H1 (cell line): ENCODE results near the gene GET3. TPM values are rescaled to one million over a fixed set of nuclear protein-coding genes. Genes with fewer than 3 reads are reported as not detected.

ENCODE experiments used
- CTCF ChIA-PET: fragments of 300-600 bp; sonication (Branson Sonifier 250); formaldehyde crosslinking; loops from one replicate; lab custom pipeline; 2021; ENCODE audit not compliant: partially characterized antibody; lab: Charles Lee
- POLR2A ChIA-PET: fragments of 300-600 bp; sonication (Branson Sonifier 250); formaldehyde crosslinking; loops from one replicate; lab custom pipeline; 2021; ENCODE audit warnings: inconsistent platforms; ENCODE audit not compliant: partially characterized antibody; lab: Charles Lee
- DNase-seq, 2 experiments: peaks; one replicate each; pipeline versions ENCODE4 v3.0.0 to v3.0.0-alpha.2; 2010 to 2022; ENCODE audit warnings: low spot score in 2 of 2, low read depth in 1 of 2, mixed read lengths in 1 of 2
- FAIRE-seq: peaks from 2 replicates; lab custom pipeline; 2011; peaks lifted over from hg19 to GRCh38; lab: Jason Lieb, UNC
- H2AFZ ChIP-seq: 2 replicates; pipeline ENCODE4 v1.8.1; 2012; ENCODE audit warnings: low read length, inconsistent platforms
- H2AK5ac ChIP-seq: 2 replicates; pipeline ENCODE4 v1.6.1; 2013; ENCODE audit warnings: low read depth, low read length
- H2BK120ac ChIP-seq: replicated peaks from 2 replicates; pipeline ENCODE3; 2013; ENCODE audit warnings: low read depth, low read length, inconsistent platforms
- H2BK12ac ChIP-seq: 2 replicates; pipeline ENCODE4 v1.6.1; 2013; ENCODE audit warnings: low read depth, low read length
- H2BK15ac ChIP-seq: 2 replicates; pipeline ENCODE4 v1.6.1; 2013; ENCODE audit warnings: low read length
- H2BK20ac ChIP-seq: 2 replicates; pipeline ENCODE4 v1.6.1; 2013; ENCODE audit warnings: low read length
- H2BK5ac ChIP-seq: 2 replicates; pipeline ENCODE4 v1.6.1; 2013; ENCODE audit warnings: low read depth, low read length
- H3K14ac ChIP-seq: 2 replicates; pipeline ENCODE4 v1.6.1; 2013; ENCODE audit warnings: inconsistent platforms; ENCODE audit not compliant: insufficient read length
- H3K18ac ChIP-seq: 2 replicates; pipeline ENCODE4 v1.6.1; 2013; ENCODE audit warnings: low read length; ENCODE audit errors: extremely low read depth
- H3K23ac ChIP-seq: 2 replicates; pipeline ENCODE4 v1.6.1; 2013; ENCODE audit warnings: inconsistent platforms; ENCODE audit not compliant: insufficient read length
- H3K23me2 ChIP-seq: 2 replicates; pipeline ENCODE4 v1.6.1; 2013; ENCODE audit warnings: low read depth, low read length
- H3K27ac ChIP-seq: 2 replicates; pipeline ENCODE4 v1.6.1; 2011; ENCODE audit warnings: low read depth, low read length, inconsistent platforms
- H3K27me3 ChIP-seq, 4 experiments: replicated peaks in 1 of 4; 1 replicate in 1 of 4; 2 replicates in 3 of 4; pipeline versions ENCODE4 v1.6.1 to v1.8.1; 2011 to 2013; ENCODE audit warnings: low read length in 3 of 4, mild to moderate bottlenecking in 3 of 4, inconsistent platforms in 2 of 4, mixed read lengths in 2 of 4, moderate library complexity in 1 of 4; ENCODE audit not compliant: control insufficient read depth in 3 of 4, insufficient read depth in 3 of 4; ENCODE audit errors: extremely low read depth in 1 of 4
- H3K36me3 ChIP-seq, 4 experiments: 2 replicates each; pipeline versions ENCODE4 v1.6.1 to v1.8.1; 2011 to 2013; ENCODE audit warnings: mild to moderate bottlenecking in 4 of 4, low read length in 3 of 4, moderate library complexity in 2 of 4, control low read depth in 1 of 4, inconsistent platforms in 1 of 4; ENCODE audit not compliant: insufficient read depth in 4 of 4, control insufficient read depth in 2 of 4
- H3K4ac ChIP-seq: replicated peaks from 2 replicates; pipeline ENCODE3; 2013; ENCODE audit warnings: low read length, low read depth, mixed read lengths, inconsistent platforms; ENCODE audit not compliant: insufficient read length
- H3K4me1 ChIP-seq, 4 experiments: replicated peaks in 1 of 4; 1 replicate in 1 of 4; 2 replicates in 3 of 4; pipeline versions ENCODE4 v1.6.1 to v1.8.1; 2011 to 2013; ENCODE audit warnings: low read length in 3 of 4, inconsistent platforms in 2 of 4, mixed read lengths in 1 of 4; ENCODE audit not compliant: insufficient read depth in 4 of 4, control insufficient read depth in 3 of 4
- H3K4me2 ChIP-seq, 2 experiments: 2 replicates each; pipeline versions ENCODE4 v1.6.1 to v1.8.1; 2011 to 2013; ENCODE audit warnings: low read depth in 2 of 2, low read length in 2 of 2, control low read depth in 1 of 2, inconsistent platforms in 1 of 2, mild to moderate bottlenecking in 1 of 2; ENCODE audit not compliant: insufficient read depth in 1 of 2
- H3K4me3 ChIP-seq, 4 experiments: fragments of 200-600, 300-600 bp in 1 of 4; sonication (generic), shearing (Covaris generic), sonication (Bioruptor Twin) in 1 of 4; 2 replicates each; pipeline versions ENCODE4 v1.5.1 to v1.8.1; 2011 to 2016; ENCODE audit warnings: low read length in 4 of 4, low read depth in 3 of 4, control low read depth in 2 of 4, inconsistent platforms in 2 of 4, mild to moderate bottlenecking in 2 of 4, mixed read lengths in 1 of 4, moderate library complexity in 1 of 4; ENCODE audit not compliant: insufficient read depth in 2 of 4; ENCODE audit errors: extremely low read depth in 1 of 4
- H3K56ac ChIP-seq: replicated peaks from 2 replicates; pipeline ENCODE3; 2013; ENCODE audit warnings: low read depth, mild to moderate bottlenecking, mixed read lengths, low read length, inconsistent platforms; ENCODE audit not compliant: insufficient read length
- H3K79me1 ChIP-seq: 2 replicates; pipeline ENCODE4 v1.6.1; 2013; ENCODE audit warnings: low read depth, low read length, control low read depth
- H3K79me2 ChIP-seq, 2 experiments: 2 replicates each; pipeline versions ENCODE4 v1.6.1 to v1.8.1; 2012 to 2013; ENCODE audit warnings: low read length in 2 of 2, mild to moderate bottlenecking in 2 of 2, inconsistent platforms in 1 of 2; ENCODE audit not compliant: insufficient read depth in 2 of 2, control insufficient read depth in 1 of 2
- H3K9ac ChIP-seq, 4 experiments: replicated peaks in 1 of 4; 1 replicate in 1 of 4; 2 replicates in 3 of 4; pipeline versions ENCODE4 v1.6.1 to v1.8.1; 2011 to 2013; ENCODE audit warnings: low read depth in 3 of 4, low read length in 3 of 4, control low read depth in 2 of 4, mild to moderate bottlenecking in 2 of 4, moderate library complexity in 2 of 4, inconsistent platforms in 1 of 4; ENCODE audit errors: extremely low read depth in 1 of 4
- H3K9me3 ChIP-seq, 2 experiments: 2 replicates each; pipeline versions ENCODE4 v1.6.1 to v1.8.1; 2012 to 2013; ENCODE audit warnings: mild to moderate bottlenecking in 2 of 2, moderate library complexity in 2 of 2, control low read depth in 1 of 2, inconsistent platforms in 1 of 2, low read depth in 1 of 2, low read length in 1 of 2, mixed read lengths in 1 of 2; ENCODE audit not compliant: insufficient read depth in 2 of 2
- H4K20me1 ChIP-seq, 2 experiments: replicated peaks in 1 of 2; 2 replicates each; pipeline versions ENCODE3 to v1.8.1; 2011 to 2013; ENCODE audit warnings: inconsistent platforms in 2 of 2, low read length in 2 of 2, mild to moderate bottlenecking in 1 of 2; ENCODE audit not compliant: insufficient read depth in 2 of 2, control insufficient read depth in 1 of 2
- H4K5ac ChIP-seq: 2 replicates; pipeline ENCODE4 v1.6.1; 2013; ENCODE audit warnings: low read length, low read depth, mixed read lengths, inconsistent platforms; ENCODE audit not compliant: insufficient read length
- H4K8ac ChIP-seq: 2 replicates; pipeline ENCODE4 v1.8.0; 2013; ENCODE audit warnings: mild to moderate bottlenecking, moderate library complexity, low read length, inconsistent platforms; ENCODE audit not compliant: insufficient read depth; ENCODE audit errors: extremely low read depth
- H4K91ac ChIP-seq: replicated peaks from 2 replicates; pipeline ENCODE3; 2013; ENCODE audit warnings: low read length, mixed read lengths, inconsistent platforms; ENCODE audit not compliant: insufficient read length
- BACH1 ChIP-seq: IDR thresholded peaks from 2 replicates; pipeline ENCODE4 v1.6.1; 2012; ENCODE audit warnings: low read length, improper control_type of control experiment
- BCL11A ChIP-seq, 2 experiments: IDR thresholded peaks; one replicate each; pipeline ENCODE4 v1.6.1; 2011; ENCODE audit warnings: low read depth in 2 of 2, low read length in 2 of 2, mild to moderate bottlenecking in 2 of 2
- CBX8 ChIP-seq: fragments of 300-800, 300-1000 bp; sonication (generic); IDR thresholded peaks from 2 replicates; pipeline ENCODE4 v1.7.1; 2016; ENCODE audit warnings: low read depth, low read length, borderline replicate concordance
- CTBP2 ChIP-seq: IDR thresholded peaks from 2 replicates; pipeline ENCODE4 v1.7.0; 2011; ENCODE audit warnings: borderline replicate concordance, mild to moderate bottlenecking, moderate library complexity, mixed read lengths, low read length; ENCODE audit not compliant: insufficient read depth, insufficient read length
- FOSL1 ChIP-seq: IDR thresholded peaks from 2 replicates; pipeline ENCODE4 v1.6.1; 2011; ENCODE audit warnings: mild to moderate bottlenecking, low read depth, low read length, moderate library complexity; ENCODE audit not compliant: insufficient read depth
- GABPA ChIP-seq: IDR thresholded peaks from 2 replicates; pipeline ENCODE4 v1.6.1; 2011; ENCODE audit warnings: mild to moderate bottlenecking, low read length, moderate library complexity, borderline replicate concordance; ENCODE audit not compliant: insufficient read depth
- KDM5A ChIP-seq: fragments of 200-600 bp; IDR thresholded peaks from 2 replicates; pipeline ENCODE4 v1.7.1; 2012; ENCODE audit warnings: mild to moderate bottlenecking, low read length, inconsistent platforms, mixed read lengths
- POLR2A ChIP-seq, 2 experiments: IDR thresholded peaks; 1 replicate in 1 of 2; 2 replicates in 1 of 2; pipeline ENCODE4 v1.6.1; 2011; ENCODE audit warnings: low read depth in 2 of 2, low read length in 2 of 2, mild to moderate bottlenecking in 2 of 2; ENCODE audit errors: control extremely low read depth in 1 of 2
- POLR2AphosphoS5 ChIP-seq: IDR thresholded peaks from 2 replicates; pipeline ENCODE4 v1.6.1; 2011; ENCODE audit warnings: low read depth, low read length
- RAD21 ChIP-seq, 2 experiments: IDR thresholded peaks in 1 of 2; conservative IDR thresholded peaks in 1 of 2; 2 replicates each; pipeline ENCODE4 v1.6.1; 2011; ENCODE audit warnings: low read depth in 2 of 2, low read length in 2 of 2, improper control_type of control experiment in 1 of 2, inconsistent platforms in 1 of 2, mild to moderate bottlenecking in 1 of 2, moderate library complexity in 1 of 2
- RBBP5 ChIP-seq: IDR thresholded peaks from 2 replicates; pipeline ENCODE4 v1.7.1; 2012; ENCODE audit warnings: low read depth, mild to moderate bottlenecking, inconsistent platforms, low read length, moderate library complexity, borderline replicate concordance
- TAF1 ChIP-seq: IDR thresholded peaks from 2 replicates; pipeline ENCODE4 v1.6.1; 2011; ENCODE audit warnings: mild to moderate bottlenecking, low read depth, low read length
- TCF12 ChIP-seq: IDR thresholded peaks from 2 replicates; pipeline ENCODE4 v1.6.1; 2011; ENCODE audit warnings: low read depth, mild to moderate bottlenecking, low read length
- WGBS, 2 experiments: shearing (Covaris generic) in 1 of 2; methylation state at CpG; one replicate each; pipeline versions ENCODE4 v1.1.6 to v1.1.7; 2013 to 2015; ENCODE audit warnings: low lambda C conversion rate in 2 of 2, mixed read lengths in 2 of 2, inconsistent platforms in 1 of 2, low coverage in 1 of 2, missing lambda C conversion rate in 1 of 2; ENCODE audit not compliant: insufficient replicate concordance in 2 of 2, insufficient coverage in 1 of 2, insufficient read length in 1 of 2; ENCODE audit errors: extremely low coverage in 1 of 2, missing lambda C conversion rate in 1 of 2; 5-methylcytosine and 5-hydroxymethylcytosine counted together
- polyA plus RNA-seq, 7 experiments: library from polyadenylated mRNA; depleted of rRNA in 3 of 7; stranded (reverse) in 5 of 7; unstranded in 2 of 7; fragments of >200 nt in 5 of 7; fragments of 200-250 nt in 2 of 7; gene quantifications; 1 replicate in 5 of 7; 2 replicates in 1 of 7; 4 replicates in 1 of 7; pipeline versions ENCODE4 v1.2.1 to v1.2.3, GENCODE V29; 2011 to 2013; ENCODE audit warnings: missing spikeins in 2 of 7, mixed read lengths in 2 of 7
- total RNA-seq: library from RNA; stranded (reverse); fragmentation: NEBNext Ultra II Directional; extraction: Animal tissue kit (Norgen Biotek cat#: 25700); gene quantifications from 2 replicates; pipeline ENCODE4 v1.2.1, GENCODE V29; 2021

The GET3 gene
- total and polyA plus RNA-seq, 2 of the 8 experiments (the other 6 are each of a cell fraction or from before 2014, with no cell fraction given): 105 to 297 TPM

DNA sequence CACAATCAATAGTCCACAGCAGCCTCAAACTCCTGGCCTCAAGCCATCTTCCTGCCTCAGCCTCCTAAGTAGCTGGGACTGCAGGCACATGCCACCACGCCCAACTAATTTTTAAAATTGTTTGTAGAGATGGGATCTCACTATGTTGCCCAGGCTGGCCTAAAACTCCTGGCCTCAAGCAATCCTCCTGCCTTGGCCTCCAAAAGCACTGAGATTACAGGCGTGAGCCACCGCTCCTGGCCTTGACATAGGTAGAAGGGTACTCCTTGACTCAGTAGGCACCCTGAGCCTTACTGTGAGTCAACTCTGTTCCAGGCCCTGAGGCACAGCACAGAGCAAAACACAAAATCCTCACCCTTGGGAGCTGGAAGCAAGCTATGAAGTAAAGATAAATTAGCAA lies 21.4 kb upstream of the GET3 start:
- CTCF ChIA-PET: interaction anchor here (0.6 to 13.0 kb wide), 12 partner anchors 9 to 82 kb away, joined by 3 to 81 read pairs (median 4); partner anchors contain the start of gene TRIR
- Histone ChIP-seq H3K4me3 (no peak overlapping the region), H3K4me2 (no peak overlapping the region), H2BK120ac (no peak overlapping the region), H3K4ac (no peak overlapping the region), H4K91ac (no peak overlapping the region), H3K79me1 (peaks cover 10% of the 10 kb centered on the region; the same call in 1 of the 2 replicates), H4K20me1 (peaks cover 12 to 23% of the 10 kb centered on the region in 2 experiments), H3K23ac (no peak overlapping the region), H3K14ac (no peak overlapping the region), H2AK5ac (no peak overlapping the region), H2BK12ac (no peak overlapping the region), H2BK15ac (no peak overlapping the region), H2BK5ac (no peak overlapping the region), H3K23me2 (no peaks in the 10 kb centered on the region), H3K79me2 (peaks cover 17 to 46% of the 10 kb centered on the region in 2 experiments), H4K5ac (no peak overlapping the region), H4K8ac (no peak overlapping the region), H3K27me3 (no peaks in the 10 kb centered on the region), H3K36me3 (peaks cover 32 to 58% (median 43%) of the 10 kb centered on the region in 4 experiments), H2BK20ac (no peak overlapping the region), H3K9ac (no peak overlapping the region), H3K9me3 (no peaks in the 10 kb centered on the region), H2AFZ (no peak overlapping the region), H3K27ac (no peak overlapping the region), H3K18ac (no peak overlapping the region), H3K4me1 (peaks cover 0 to 6% (median 2%) of the 10 kb centered on the region in 4 experiments; a peak in 3 of 7 replicates), H3K56ac (no peak overlapping the region)
- POLR2A ChIA-PET: interaction anchor here (0.9 to 12.9 kb wide), 4 partner anchors 12 to 35 kb away, joined by 3 to 258 read pairs (median 5); partner anchors contain the start of genes GET3 and TRIR
- no peak for FAIRE-seq
- no peak for DNase-seq
- WGBS, 2 experiments: 86% methylated on average over 3 of the region's 3 CpGs; no CpG with 5 or more reads in 1 of the 2 experiments
- TF ChIP-seq RBBP5 (no peak), BACH1 (no peak), TAF1 (no peak), POLR2AphosphoS5 (no peak), CBX8 (no peak), GABPA (no peak), RAD21 (IDR thresholded peaks at IDR 0.05 in 1 of 2, conservative IDR thresholded peaks at IDR 0.05 in 1 of 2; ENCODE audit: low read depth in 2 of 2, low read length in 2 of 2) (no peak), TCF12 (no peak), POLR2A (IDR thresholded peaks at IDR 0.05; ENCODE audit: control extremely low read depth in 1 of 2, low read depth in 2 of 2, low read length in 2 of 2) (no peak), FOSL1 (no peak), CTBP2 (no peak), BCL11A (IDR thresholded peaks at IDR 0.05; ENCODE audit: low read depth in 2 of 2, low read length in 2 of 2) (no peak), KDM5A (no peak)
